MM.1S (cell line): ENCODE measurements around the gene PDE1A.

ENCODE experiments used
- DNase-seq: peaks from one replicate; pipeline ENCODE4 v3.0.0-alpha.2; 2015
- H2AFZ ChIP-seq: fragments of 300-600 bp; sonication (generic); 2 replicates; pipeline ENCODE4 v1.6.0; 2016; ENCODE audit warnings: antibody characterized with exemption, low read length
- H3F3A ChIP-seq: fragments of 300-600 bp; sonication (generic); 2 replicates; pipeline ENCODE4 v1.6.1; 2016; ENCODE audit warnings: mild to moderate bottlenecking, antibody characterized with exemption, low read length, moderate library complexity, mixed read lengths; ENCODE audit not compliant: insufficient read depth
- H3K27ac ChIP-seq: fragments of 300-600 bp; sonication (generic); 2 replicates; pipeline ENCODE4 v1.5.1; 2016; ENCODE audit warnings: mild to moderate bottlenecking, low read length
- H3K27me3 ChIP-seq: fragments of 300-600 bp; sonication (generic); replicated peaks from 2 replicates; pipeline ENCODE4 v1.6.0; 2016; ENCODE audit warnings: low read length; ENCODE audit not compliant: insufficient read depth
- H3K36me3 ChIP-seq: fragments of 300-600 bp; sonication (generic); replicated peaks from 2 replicates; pipeline ENCODE4 v1.6.1; 2016; ENCODE audit warnings: mild to moderate bottlenecking, low read length, mixed read lengths; ENCODE audit not compliant: insufficient read depth
- H3K4me1 ChIP-seq: fragments of 300-600 bp; sonication (generic); 2 replicates; pipeline ENCODE4 v1.6.1; 2016; ENCODE audit warnings: low read length, mixed read lengths
- H3K4me2 ChIP-seq: fragments of 300-600 bp; sonication (generic); 2 replicates; pipeline ENCODE4 v1.6.0; 2016; ENCODE audit warnings: low read depth, low read length
- H3K4me3 ChIP-seq: fragments of 300-600 bp; sonication (generic); 2 replicates; pipeline ENCODE4 v1.5.1; 2016; ENCODE audit warnings: low read length, mixed read lengths
- H3K79me2 ChIP-seq: fragments of 300-600 bp; sonication (generic); 2 replicates; pipeline ENCODE4 v1.6.1; 2016; ENCODE audit warnings: mixed run types, low read length, mixed read lengths
- H3K9ac ChIP-seq: fragments of 300-600 bp; sonication (generic); 2 replicates; pipeline ENCODE4 v1.6.1; 2016; ENCODE audit warnings: low read length, mixed read lengths
- H3K9me2 ChIP-seq: fragments of 300-600 bp; sonication (generic); replicated peaks from 2 replicates; pipeline ENCODE4 v1.6.1; 2016; ENCODE audit warnings: mild to moderate bottlenecking, low read length, mixed read lengths; ENCODE audit not compliant: insufficient read depth
- H3K9me3 ChIP-seq: fragments of 300-600 bp; sonication (generic); replicated peaks from 2 replicates; pipeline ENCODE4 v1.6.1; 2016; ENCODE audit warnings: mild to moderate bottlenecking, low read length, mixed read lengths; ENCODE audit not compliant: insufficient read depth
- H4K20me1 ChIP-seq: fragments of 300-600 bp; sonication (generic); 2 replicates; pipeline ENCODE4 v1.6.1; 2016; ENCODE audit warnings: mild to moderate bottlenecking, low read length, moderate library complexity, mixed read lengths; ENCODE audit not compliant: insufficient read depth
- EZH2 ChIP-seq: fragments of 300-600 bp; sonication (generic); optimal IDR thresholded peaks from 2 replicates; pipeline ENCODE3; 2017; ENCODE audit warnings: low read depth, mild to moderate bottlenecking, antibody characterized with exemption, low read length, mixed read lengths
- EZH2phosphoT487 ChIP-seq: fragments of 300-600 bp; sonication (generic); IDR thresholded peaks from 2 replicates; pipeline ENCODE4 v1.6.1; 2018; ENCODE audit warnings: antibody characterized with exemption, low read length
- TF ChIP-seq, protein P1 (sequence below): fragments of 300-600 bp; sonication (generic); IDR thresholded peaks from 2 replicates; pipeline ENCODE4 v1.5.1; 2016; ENCODE audit warnings: antibody characterized with exemption, low read length, mixed read lengths

PDE1A gene

DNA sequence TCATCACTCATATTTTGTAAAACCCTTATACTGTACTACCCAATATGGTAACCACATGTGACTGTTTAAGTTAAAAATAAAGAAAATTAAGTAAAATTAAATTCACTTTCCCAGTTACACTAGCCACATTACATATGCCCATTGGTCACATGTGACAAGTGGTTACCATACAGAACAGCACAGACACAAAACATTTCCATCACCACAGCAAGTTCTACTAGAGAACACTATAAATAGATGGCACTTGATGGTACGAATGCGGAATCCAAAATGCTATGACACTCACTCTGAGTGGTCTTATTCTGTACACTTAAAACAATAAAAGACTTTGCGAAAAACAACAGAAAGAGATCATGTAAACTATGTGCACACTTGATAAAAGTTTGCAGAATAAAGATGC lies 202.2 kb downstream of the PDE1A start:
- TF ChIP-seq EZH2phosphoT487 (no peak), EZH2 (no peak)

DNA sequence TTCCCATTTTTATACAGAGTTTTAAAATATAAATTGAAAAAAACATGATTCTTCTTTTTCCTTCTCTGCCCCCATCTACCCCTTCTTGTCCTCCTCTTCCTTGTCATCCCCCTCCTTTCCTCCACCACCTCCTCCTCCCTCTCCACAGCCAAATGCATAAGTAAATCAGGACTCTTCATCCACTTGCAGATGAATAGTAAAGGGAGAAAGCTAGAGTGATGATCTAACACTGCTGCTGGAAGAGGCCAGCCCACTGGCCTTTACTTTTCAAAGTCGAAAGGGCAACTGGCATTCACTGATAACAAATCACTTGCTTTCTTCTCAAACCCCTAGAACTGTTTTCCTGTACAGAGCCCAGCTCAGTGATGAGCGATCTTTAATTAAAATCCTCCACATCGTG lies 205.8 kb downstream of the PDE1A start:
- DNase-seq = no peak
- Histone ChIP-seq H3K4me2 (no peak overlapping the region), H3K36me3 (no peaks in the 10 kb centered on the region), H3K9me2 (no peaks in the 10 kb centered on the region), H3K9me3 (no peaks in the 10 kb centered on the region), H3K27ac (no peak overlapping the region), H4K20me1 (no peaks in the 10 kb centered on the region), H3K4me3 (no peak overlapping the region), H2AFZ (no peak overlapping the region), H3K27me3 (no peaks in the 10 kb centered on the region), H3F3A (no peaks in the 10 kb centered on the region), H3K9ac (no peak overlapping the region), H3K4me1 (no peaks in the 10 kb centered on the region), H3K79me2 (no peaks in the 10 kb centered on the region)
- TF ChIP-seq EZH2phosphoT487 = no peak
- no peak for TF ChIP-seq EZH2
- TF ChIP-seq, protein P1, sequence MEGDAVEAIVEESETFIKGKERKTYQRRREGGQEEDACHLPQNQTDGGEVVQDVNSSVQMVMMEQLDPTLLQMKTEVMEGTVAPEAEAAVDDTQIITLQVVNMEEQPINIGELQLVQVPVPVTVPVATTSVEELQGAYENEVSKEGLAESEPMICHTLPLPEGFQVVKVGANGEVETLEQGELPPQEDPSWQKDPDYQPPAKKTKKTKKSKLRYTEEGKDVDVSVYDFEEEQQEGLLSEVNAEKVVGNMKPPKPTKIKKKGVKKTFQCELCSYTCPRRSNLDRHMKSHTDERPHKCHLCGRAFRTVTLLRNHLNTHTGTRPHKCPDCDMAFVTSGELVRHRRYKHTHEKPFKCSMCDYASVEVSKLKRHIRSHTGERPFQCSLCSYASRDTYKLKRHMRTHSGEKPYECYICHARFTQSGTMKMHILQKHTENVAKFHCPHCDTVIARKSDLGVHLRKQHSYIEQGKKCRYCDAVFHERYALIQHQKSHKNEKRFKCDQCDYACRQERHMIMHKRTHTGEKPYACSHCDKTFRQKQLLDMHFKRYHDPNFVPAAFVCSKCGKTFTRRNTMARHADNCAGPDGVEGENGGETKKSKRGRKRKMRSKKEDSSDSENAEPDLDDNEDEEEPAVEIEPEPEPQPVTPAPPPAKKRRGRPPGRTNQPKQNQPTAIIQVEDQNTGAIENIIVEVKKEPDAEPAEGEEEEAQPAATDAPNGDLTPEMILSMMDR = no peak

More for the DNA sequence above, 202.2 kb downstream of the PDE1A start:
- no peak overlapping the region for H2AFZ ChIP-seq
- H3K36me3 ChIP-seq = no peaks in the 10 kb centered on the region
- no peak overlapping the region for H3K9ac ChIP-seq
- H3K27ac ChIP-seq = no peak overlapping the region
- no peak for DNase-seq
- no peaks in the 10 kb centered on the region for H3K9me2 ChIP-seq
- no peaks in the 10 kb centered on the region for H3F3A ChIP-seq
- H3K9me3 ChIP-seq = no peaks in the 10 kb centered on the region
- no peaks in the 10 kb centered on the region for H3K4me1 ChIP-seq
- H3K4me3 ChIP-seq = no peak overlapping the region
- no peaks in the 10 kb centered on the region for H3K27me3 ChIP-seq
- H3K79me2 ChIP-seq = no peaks in the 10 kb centered on the region
- no peaks in the 10 kb centered on the region for H4K20me1 ChIP-seq
- no peak overlapping the region for H3K4me2 ChIP-seq

- Histone ChIP-seq H3K9me2 (no peaks in the 10 kb centered on the region), H3K36me3 (no peaks in the 10 kb centered on the region), H3K4me2 (no peak overlapping the region), H3K4me3 (no peak overlapping the region), H3K79me2 (no peaks in the 10 kb centered on the region), H4K20me1 (no peaks in the 10 kb centered on the region), H3K27ac (no peak overlapping the region), H3K9me3 (no peaks in the 10 kb centered on the region), H3K4me1 (no peaks in the 10 kb centered on the region), H3F3A (no peaks in the 10 kb centered on the region), H3K9ac (no peak overlapping the region), H2AFZ (no peak overlapping the region), H3K27me3 (no peaks in the 10 kb centered on the region)
- TF ChIP-seq EZH2 = no peak
- TF ChIP-seq EZH2phosphoT487 = no peak
- TF ChIP-seq, protein P1 = no peak
- DNase-seq = no peak
Measured at GRCh38 chr2:182220335-182220734, 206.5 kb downstream of the PDE1A start.

GRCh38 chr2:182210669-182211068 lies 216.2 kb downstream of the PDE1A start:
- H3K27ac ChIP-seq = no peak overlapping the region
- no peaks in the 10 kb centered on the region for H4K20me1 ChIP-seq
- peaks cover 12% of the 10 kb centered on the region for H3F3A ChIP-seq
- H3K9ac ChIP-seq = no peak overlapping the region
- H3K4me1 ChIP-seq = peaks cover 21% of the 10 kb centered on the region
- TF ChIP-seq EZH2 = no peak
- no peak for TF ChIP-seq EZH2phosphoT487
- TF ChIP-seq, protein P1 = no peak
- no peaks in the 10 kb centered on the region for H3K27me3 ChIP-seq
- H3K4me3 ChIP-seq = no peak overlapping the region
- no peak for DNase-seq
- no peaks in the 10 kb centered on the region for H3K9me3 ChIP-seq
- no peaks in the 10 kb centered on the region for H3K36me3 ChIP-seq
- H2AFZ ChIP-seq = no peak overlapping the region
- H3K4me2 ChIP-seq = no peak overlapping the region
- H3K9me2 ChIP-seq = no peaks in the 10 kb centered on the region
- no peaks in the 10 kb centered on the region for H3K79me2 ChIP-seq
